Kidney epithelial cell (primary cell): ENCODE results near the gene DDN. TPM values are rescaled to one million over a fixed set of nuclear protein-coding genes. Genes with fewer than 3 reads are reported as not detected.

Experiments used
- DNase-seq: peaks from one replicate; pipeline ENCODE4 v3.0.0-alpha.2; 2010; ENCODE audit warnings: low read depth
- H3K27me3 ChIP-seq: 2 replicates; pipeline ENCODE4 v1.6.0; 2011; ENCODE audit warnings: low read length; ENCODE audit not compliant: control insufficient read depth, insufficient read depth
- H3K36me3 ChIP-seq: 2 replicates; pipeline ENCODE4 v1.5.1; 2011; ENCODE audit warnings: low read length; ENCODE audit not compliant: control insufficient read depth, insufficient read depth
- H3K4me3 ChIP-seq: 2 replicates; pipeline ENCODE4 v1.5.1; 2011; ENCODE audit warnings: low read depth, mild to moderate bottlenecking, control low read depth, low read length
- CTCF ChIP-seq: IDR thresholded peaks from 2 replicates; pipeline ENCODE4 v1.5.1; 2011; ENCODE audit warnings: mild to moderate bottlenecking, moderate library complexity, low read length, control low read depth, inconsistent platforms; ENCODE audit not compliant: insufficient read depth, poor library complexity, severe bottlenecking
- total RNA-seq: library from RNA; depleted of rRNA; stranded (reverse); fragments of >200 nt; gene quantifications from 2 replicates; pipeline ENCODE4 v1.2.3, GENCODE V29; 2015

The DDN gene
- total RNA-seq, 1 donor from 2014 or later: 0.13 TPM

GRCh38 chr12:49019443-49020324 lies 20.5 kb upstream of the DDN start:
- DNase-seq: no peak
- H3K36me3 ChIP-seq: peaks cover 3% of the 10 kb centered on the region
- no peak overlapping the region for H3K4me3 ChIP-seq
- H3K27me3 ChIP-seq: no peaks in the 10 kb centered on the region
- peak; percentile 55 for TF ChIP-seq CTCF

GRCh38 chr12:49019120-49019430 lies 19.9 kb upstream of the DDN start:
- DNase-seq: no peak
- H3K4me3 ChIP-seq: peak overlapping the region; percentile 83
- peaks cover 1% of the 10 kb centered on the region for H3K36me3 ChIP-seq
- no peaks in the 10 kb centered on the region for H3K27me3 ChIP-seq
- TF ChIP-seq CTCF: no peak

GRCh38 chr12:49018261-49019119 lies 19.3 kb upstream of the DDN start, which contains the start of gene PRKAG1:
PRKAG1 (minus strand) TSS chr12:49018776; CDS start chr12:49018740, 36 bp downstream.
- peak within 1 kb of the TSS; percentile 83 for H3K4me3 ChIP-seq
- H3K36me3 ChIP-seq: peaks cover 1% of the 10 kb centered on the region
- no peaks in the 10 kb centered on the region for H3K27me3 ChIP-seq
- DNase-seq: peak; percentile 88
- peak; percentile 68 for TF ChIP-seq CTCF

DNA sequence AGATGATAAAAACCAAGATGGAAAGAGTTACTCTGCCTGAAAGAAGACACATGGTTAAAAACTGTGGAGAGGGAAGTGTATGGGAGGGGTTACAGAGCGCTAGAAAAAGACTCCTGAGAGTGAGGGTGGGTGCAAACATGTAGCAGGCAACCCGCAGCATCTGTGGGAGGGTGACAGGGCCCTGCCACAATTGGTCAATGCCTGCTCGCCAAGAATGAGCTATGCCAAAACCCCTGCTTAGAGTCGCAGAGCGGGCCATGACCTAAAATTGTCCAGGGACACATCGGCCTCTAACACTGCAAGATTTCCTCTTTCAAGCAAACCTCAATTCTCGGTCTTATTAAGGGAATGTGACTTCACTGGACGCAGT lies 18.7 kb upstream of the DDN start:
- H3K36me3 ChIP-seq: peaks cover 1% of the 10 kb centered on the region
- DNase-seq: no peak
- H3K27me3 ChIP-seq: no peaks in the 10 kb centered on the region
- H3K4me3 ChIP-seq: peak overlapping the region; percentile 83
- TF ChIP-seq CTCF: no peak

DNA sequence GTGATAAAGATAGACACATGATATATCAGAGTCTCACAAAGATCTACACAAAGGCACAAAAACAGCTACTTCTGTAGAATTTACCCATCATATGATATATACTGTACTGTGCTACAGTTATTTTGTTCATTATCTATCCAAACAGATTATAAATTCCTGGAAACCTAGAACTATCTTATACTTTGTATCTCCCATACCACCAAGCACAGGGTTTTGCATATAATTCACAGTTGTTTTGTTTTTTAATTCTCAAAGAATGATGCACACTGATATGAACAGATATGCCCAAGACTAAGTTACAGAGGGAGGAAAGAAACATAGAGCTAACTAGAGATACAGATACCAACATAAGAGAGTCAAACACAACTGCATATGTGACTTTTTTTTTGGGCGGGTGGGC lies 16.0 kb upstream of the DDN start:
- no peak for TF ChIP-seq CTCF
- Histone ChIP-seq H3K4me3 (no peak overlapping the region), H3K36me3 (no peaks in the 10 kb centered on the region), H3K27me3 (no peaks in the 10 kb centered on the region)
- DNase-seq: no peak
